Astrocyte (in vitro differentiated cells and primary cell): Measurements from ENCODE around the gene TMEM18. TPM values are rescaled to one million over a fixed set of nuclear protein-coding genes. Genes with fewer than 3 reads are reported as not detected.

Experiments used
- DNase-seq: peaks from one replicate; pipeline ENCODE4 v3.0.0-alpha.2; 2010; ENCODE audit warnings: low read depth
- FAIRE-seq: peaks from 2 replicates; lab custom pipeline; 2011; peaks lifted over from hg19 to GRCh38; lab: Jason Lieb, UNC
- H2AFZ ChIP-seq: 2 replicates; pipeline ENCODE4 v1.6.0; 2012; ENCODE audit warnings: low read depth, low read length, inconsistent platforms
- H3K27ac ChIP-seq: 2 replicates; pipeline ENCODE4 v1.5.1; 2011; ENCODE audit warnings: low read depth, low read length, inconsistent platforms
- H3K27me3 ChIP-seq: 2 replicates; pipeline ENCODE4 v1.6.0; 2011; ENCODE audit warnings: low read length, inconsistent platforms; ENCODE audit not compliant: insufficient read depth
- H3K36me3 ChIP-seq: 2 replicates; pipeline ENCODE4 v1.5.1; 2011; ENCODE audit warnings: low read length, inconsistent platforms; ENCODE audit not compliant: insufficient read depth
- H3K4me1 ChIP-seq: 2 replicates; pipeline ENCODE4 v1.5.1; 2011; ENCODE audit warnings: low read length, inconsistent platforms; ENCODE audit not compliant: insufficient read depth
- H3K4me2 ChIP-seq: 2 replicates; pipeline ENCODE4 v1.6.0; 2012; ENCODE audit warnings: low read length, inconsistent platforms
- H3K4me3 ChIP-seq: 2 replicates; pipeline ENCODE4 v1.5.1; 2011; ENCODE audit warnings: low read depth, mild to moderate bottlenecking, low read length, inconsistent platforms; ENCODE audit not compliant: insufficient read depth
- H3K79me2 ChIP-seq: 2 replicates; pipeline ENCODE4 v1.6.0; 2012; ENCODE audit warnings: mild to moderate bottlenecking, low read length, inconsistent platforms; ENCODE audit not compliant: insufficient read depth
- H3K9ac ChIP-seq: 2 replicates; pipeline ENCODE4 v1.6.0; 2012; ENCODE audit warnings: mild to moderate bottlenecking, low read length, inconsistent platforms
- H3K9me3 ChIP-seq: 2 replicates; pipeline ENCODE4 v1.5.1; 2012; ENCODE audit warnings: low read depth, mild to moderate bottlenecking, low read length, inconsistent platforms; ENCODE audit not compliant: insufficient read depth
- H4K20me1 ChIP-seq: 2 replicates; pipeline ENCODE4 v1.6.0; 2012; ENCODE audit warnings: low read length, inconsistent platforms; ENCODE audit not compliant: insufficient read depth
- H3K27ac Mint-ChIP-seq: one replicate; pipeline ENCODE4 v1.8.0; 2021; ENCODE audit warnings: mild to moderate bottlenecking, mixed read lengths; ENCODE audit not compliant: unreplicated experiment
- H3K27me3 Mint-ChIP-seq: one replicate; pipeline ENCODE4 v1.8.0; 2021; ENCODE audit warnings: low read depth, mixed read lengths; ENCODE audit not compliant: unreplicated experiment
- H3K36me3 Mint-ChIP-seq: one replicate; pipeline ENCODE4 v1.8.0; 2021; ENCODE audit warnings: low read depth, mixed read lengths; ENCODE audit not compliant: unreplicated experiment
- H3K4me1 Mint-ChIP-seq: one replicate; pipeline ENCODE4 v1.8.0; 2021; ENCODE audit warnings: low read depth, mixed read lengths; ENCODE audit not compliant: unreplicated experiment
- H3K4me3 Mint-ChIP-seq: one replicate; pipeline ENCODE4 v1.8.0; 2021; ENCODE audit warnings: mild to moderate bottlenecking, moderate library complexity, mixed read lengths; ENCODE audit not compliant: unreplicated experiment
- H3K9me3 Mint-ChIP-seq: one replicate; pipeline ENCODE4 v1.8.0; 2021; ENCODE audit warnings: mild to moderate bottlenecking, mixed read lengths; ENCODE audit not compliant: unreplicated experiment
- EZH2 ChIP-seq: IDR thresholded peaks from 2 replicates; pipeline ENCODE4 v1.6.1; 2012; ENCODE audit warnings: mild to moderate bottlenecking, low read length, inconsistent platforms; ENCODE audit not compliant: insufficient read depth
- total RNA-seq: library from RNA; stranded (reverse); gene quantifications from 2 replicates; pipeline ENCODE4 v1.2.1, GENCODE V29; 2021
- TF ChIP-seq, protein P1 (sequence below): IDR thresholded peaks from 2 replicates; pipeline ENCODE4 v1.5.1; 2011; ENCODE audit warnings: low read depth, mild to moderate bottlenecking, inconsistent platforms, low read length, moderate library complexity; ENCODE audit not compliant: insufficient read depth

TMEM18 gene
- total RNA-seq, 1 donor from 2014 or later = 16.8 TPM

- no peaks in the 10 kb centered on the region for H3K79me2 ChIP-seq
- H3K9me3 Mint-ChIP-seq = peaks cover 3% of the 10 kb centered on the region
- no peaks in the 10 kb centered on the region for H3K36me3 ChIP-seq
- no peak overlapping the region for H3K9ac ChIP-seq
- H3K4me3 ChIP-seq = no peak overlapping the region
- FAIRE-seq = no peak
- peaks cover 5% of the 10 kb centered on the region for H3K4me1 Mint-ChIP-seq
- no peaks in the 10 kb centered on the region for H3K4me1 ChIP-seq
- TF ChIP-seq EZH2 = no peak
- TF ChIP-seq, protein P1, sequence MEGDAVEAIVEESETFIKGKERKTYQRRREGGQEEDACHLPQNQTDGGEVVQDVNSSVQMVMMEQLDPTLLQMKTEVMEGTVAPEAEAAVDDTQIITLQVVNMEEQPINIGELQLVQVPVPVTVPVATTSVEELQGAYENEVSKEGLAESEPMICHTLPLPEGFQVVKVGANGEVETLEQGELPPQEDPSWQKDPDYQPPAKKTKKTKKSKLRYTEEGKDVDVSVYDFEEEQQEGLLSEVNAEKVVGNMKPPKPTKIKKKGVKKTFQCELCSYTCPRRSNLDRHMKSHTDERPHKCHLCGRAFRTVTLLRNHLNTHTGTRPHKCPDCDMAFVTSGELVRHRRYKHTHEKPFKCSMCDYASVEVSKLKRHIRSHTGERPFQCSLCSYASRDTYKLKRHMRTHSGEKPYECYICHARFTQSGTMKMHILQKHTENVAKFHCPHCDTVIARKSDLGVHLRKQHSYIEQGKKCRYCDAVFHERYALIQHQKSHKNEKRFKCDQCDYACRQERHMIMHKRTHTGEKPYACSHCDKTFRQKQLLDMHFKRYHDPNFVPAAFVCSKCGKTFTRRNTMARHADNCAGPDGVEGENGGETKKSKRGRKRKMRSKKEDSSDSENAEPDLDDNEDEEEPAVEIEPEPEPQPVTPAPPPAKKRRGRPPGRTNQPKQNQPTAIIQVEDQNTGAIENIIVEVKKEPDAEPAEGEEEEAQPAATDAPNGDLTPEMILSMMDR = no peak
- H3K27ac Mint-ChIP-seq = no peak overlapping the region
- no peak overlapping the region for H2AFZ ChIP-seq
- H3K4me2 ChIP-seq = no peak overlapping the region
- no peak for DNase-seq
- no peaks in the 10 kb centered on the region for H4K20me1 ChIP-seq
- H3K27me3 Mint-ChIP-seq = peaks cover 3% of the 10 kb centered on the region
- H3K36me3 Mint-ChIP-seq = no peaks in the 10 kb centered on the region
- H3K27me3 ChIP-seq = no peaks in the 10 kb centered on the region
- no peak overlapping the region for H3K27ac ChIP-seq
- H3K9me3 ChIP-seq = no peaks in the 10 kb centered on the region
- no peak overlapping the region for H3K4me3 Mint-ChIP-seq
Measured at GRCh38 chr2:691821-692761, 14.9 kb upstream of the TMEM18 start.

- DNase-seq = no peak
Measured at GRCh38 chr2:690799-691198, 13.6 kb upstream of the TMEM18 start.

More at GRCh38 chr2:690799-691198, 13.6 kb upstream of the TMEM18 start:
- Histone ChIP-seq H3K27me3 (no peaks in the 10 kb centered on the region), H3K27ac (no peak overlapping the region), H3K4me1 (no peaks in the 10 kb centered on the region), H3K4me3 (no peak overlapping the region), H2AFZ (no peak overlapping the region), H3K36me3 (no peaks in the 10 kb centered on the region), H3K4me2 (no peak overlapping the region), H4K20me1 (no peaks in the 10 kb centered on the region), H3K9me3 (peaks cover 6% of the 10 kb centered on the region), H3K9ac (no peak overlapping the region), H3K79me2 (no peaks in the 10 kb centered on the region)
- Mint-ChIP-seq H3K4me3 (no peak overlapping the region), H3K36me3 (no peaks in the 10 kb centered on the region), H3K4me1 (peaks cover 5% of the 10 kb centered on the region), H3K27ac (no peak overlapping the region), H3K27me3 (peaks cover 3% of the 10 kb centered on the region), H3K9me3 (peaks cover 11% of the 10 kb centered on the region)
- TF ChIP-seq EZH2 = no peak
- TF ChIP-seq, protein P1 = no peak
- FAIRE-seq = no peak
